ENCODE measurements around the gene NMU. TPM values are rescaled to one million over a fixed set of nuclear protein-coding genes. Genes with fewer than 3 reads are reported as not detected.
"Not testable (repeated sequence)": the region's sequence is repeated elsewhere in the genome, so short reads cannot be mapped to it uniquely, and the experiment has no call there.

The NMU gene
- polyA plus RNA-seq, 1 experiment = not detected

- Histone ChIP-seq H3K27me3 (ENCODE audit: control insufficient read depth, insufficient read depth, low read length) (peaks cover 17% of the 10 kb centered on the region), H3K4me3 (ENCODE audit: low read depth, low read length) (no peak overlapping the region), H3K36me3 (ENCODE audit: control insufficient read depth, insufficient read depth, low read length) (no peaks in the 10 kb centered on the region)
- POLR2A ChIA-PET = no interaction called here
- CTCF ChIA-PET = no interaction called here
- no peak for DNase-seq (ENCODE audit: low read depth)
- no peak for TF ChIP-seq CTCF (IDR thresholded peaks at IDR 0.05; ENCODE audit: insufficient read depth, low read depth, low read length)
These were observed 2.2 kb downstream of the NMU start for GRCh38 chr4:55633903-55634302.

GRCh38 chr4:55625835-55626234 is 10.3 kb downstream of the NMU start:
- CTCF ChIA-PET = no interaction called here
- Histone ChIP-seq H3K36me3 (ENCODE audit: control insufficient read depth, insufficient read depth, low read length) (no peaks in the 10 kb centered on the region), H3K27me3 (ENCODE audit: control insufficient read depth, insufficient read depth, low read length) (no peaks in the 10 kb centered on the region), H3K4me3 (ENCODE audit: low read depth, low read length) (no peak overlapping the region)
- TF ChIP-seq CTCF (IDR thresholded peaks at IDR 0.05; ENCODE audit: insufficient read depth, low read depth, low read length) = no peak
- no peak for DNase-seq (ENCODE audit: low read depth)
- POLR2A ChIA-PET = no interaction called here

GRCh38 chr4:55624063-55624462 is 12.0 kb downstream of the NMU start:
- H3K27me3 ChIP-seq (ENCODE audit: control insufficient read depth, insufficient read depth, low read length); POLR2A ChIA-PET; CTCF ChIA-PET; H3K4me3 ChIP-seq (ENCODE audit: low read depth, low read length); H3K36me3 ChIP-seq (ENCODE audit: control insufficient read depth, insufficient read depth, low read length); DNase-seq (ENCODE audit: low read depth): not testable (repeated sequence)

- POLR2A ChIA-PET = no interaction called here
- Histone ChIP-seq H3K27me3 (ENCODE audit: control insufficient read depth, insufficient read depth, low read length) (no peaks in the 10 kb centered on the region), H3K4me3 (ENCODE audit: low read depth, low read length) (no peak overlapping the region), H3K36me3 (ENCODE audit: control insufficient read depth, insufficient read depth, low read length) (no peaks in the 10 kb centered on the region)
- TF ChIP-seq CTCF (IDR thresholded peaks at IDR 0.05; ENCODE audit: insufficient read depth, low read depth, low read length) = no peak
- no peak for DNase-seq (ENCODE audit: low read depth)
- CTCF ChIA-PET = interaction anchor here (0.6 kb wide), 1 partner anchor 309 kb away, joined by 3 read pairs; no protein-coding TSS in a partner anchor
These were observed 17.5 kb downstream of the NMU start for GRCh38 chr4:55618546-55619143.

- ChIA-PET POLR2A (no interaction called here), CTCF (no interaction called here)
- no peak for DNase-seq (ENCODE audit: low read depth)
- no peak for TF ChIP-seq CTCF (IDR thresholded peaks at IDR 0.05; ENCODE audit: insufficient read depth, low read depth, low read length)
- Histone ChIP-seq H3K36me3 (ENCODE audit: control insufficient read depth, insufficient read depth, low read length) (no peaks in the 10 kb centered on the region), H3K4me3 (ENCODE audit: low read depth, low read length) (no peak overlapping the region), H3K27me3 (ENCODE audit: control insufficient read depth, insufficient read depth, low read length) (no peaks in the 10 kb centered on the region)
These were observed 18.4 kb downstream of the NMU start for GRCh38 chr4:55617587-55618197.

- H3K27me3 ChIP-seq (ENCODE audit: control insufficient read depth, insufficient read depth, low read length) = no peaks in the 10 kb centered on the region
- H3K36me3 ChIP-seq (ENCODE audit: control insufficient read depth, insufficient read depth, low read length) = no peaks in the 10 kb centered on the region
- DNase-seq (ENCODE audit: low read depth) = no peak
- H3K4me3 ChIP-seq (ENCODE audit: low read depth, low read length) = no peak overlapping the region
- POLR2A ChIA-PET = no interaction called here
- TF ChIP-seq CTCF (IDR thresholded peaks at IDR 0.05; ENCODE audit: insufficient read depth, low read depth, low read length) = no peak
- CTCF ChIA-PET = no interaction called here
These were observed 21.1 kb downstream of the NMU start for GRCh38 chr4:55615008-55615407.
